GM18520 (cell line): ENCODE measurements around the gene C17orf107.

Source experiments
- ATAC-seq: cut with Tn5 transposase; IDR thresholded peaks from one replicate; pipeline ENCODE4 v1.9.1; 2021; ENCODE audit not compliant: unreplicated experiment

C17orf107 gene

GRCh38 chr17:4870855-4871254 is 28.5 kb upstream of the C17orf107 start:
- ATAC-seq: no peak

GRCh38 chr17:4872786-4873185 is 26.6 kb upstream of the C17orf107 start:
- ATAC-seq: no peak

GRCh38 chr17:4877089-4877488 is 22.2 kb upstream of the C17orf107 start:
- ATAC-seq: no peak

GRCh38 chr17:4879601-4880000 is 19.7 kb upstream of the C17orf107 start:
- ATAC-seq: no peak

- no peak for ATAC-seq
Measured at GRCh38 chr17:4880857-4881256, 18.5 kb upstream of the C17orf107 start.

GRCh38 chr17:4881761-4882555 is 17.4 kb upstream of the C17orf107 start:
- ATAC-seq: no peak

- ATAC-seq: no peak
Measured at GRCh38 chr17:4884489-4884888, 14.8 kb upstream of the C17orf107 start.

GRCh38 chr17:4886830-4887229 is 12.5 kb upstream of the C17orf107 start:
- no peak for ATAC-seq

GRCh38 chr17:4887581-4887980 is 11.8 kb upstream of the C17orf107 start:
- no peak for ATAC-seq

- no peak for ATAC-seq
Measured at GRCh38 chr17:4891411-4892410, 7.6 kb upstream of the C17orf107 start.

GRCh38 chr17:4892499-4893221 is 6.7 kb upstream of the C17orf107 start:
- ATAC-seq: no peak

- ATAC-seq: no peak
Measured at GRCh38 chr17:4893272-4893671, 6.1 kb upstream of the C17orf107 start.

GRCh38 chr17:4893721-4894560 is 5.4 kb upstream of the C17orf107 start:
- no peak for ATAC-seq

- ATAC-seq: no peak
Measured at GRCh38 chr17:4895121-4895520, 4.2 kb upstream of the C17orf107 start.

GRCh38 chr17:4895657-4896331 is 3.5 kb upstream of the C17orf107 start:
- no peak for ATAC-seq

GRCh38 chr17:4896332-4897197 is 2.8 kb upstream of the C17orf107 start:
- no peak for ATAC-seq

- ATAC-seq: no peak
Measured at GRCh38 chr17:4897198-4897687, 2.1 kb upstream of the C17orf107 start.

GRCh38 chr17:4897785-4898184 is 1.6 kb upstream of the C17orf107 start:
- no peak for ATAC-seq

- ATAC-seq: no peak
Measured at GRCh38 chr17:4898351-4898750, 985 bp upstream of the C17orf107 start.
